Spleen (tissue), 11 donors: ENCODE data around the gene TMPRSS4. TPM values are rescaled to one million over a fixed set of nuclear protein-coding genes. Genes with fewer than 3 reads are reported as not detected.

Experiments
- DNase-seq: peaks from one replicate; pipeline ENCODE4 v3.0.0-alpha.2; 2020
- H3K27ac ChIP-seq, 8 donors: fragments of 200-600 bp; sonication (generic) in 7 of 8; 1 replicate in 4 of 8; 2 replicates in 4 of 8; pipeline versions ENCODE4 v1.5.0 to v1.8.0; 2016 to 2021; ENCODE audit warnings: inconsistent platforms in 4 of 8, mild to moderate bottlenecking in 4 of 8, moderate library complexity in 1 of 8
- H3K27me3 ChIP-seq, 7 donors: fragments of 200-600 bp; sonication (generic) in 6 of 7; replicated peaks in 1 of 7; 1 replicate in 4 of 7; 2 replicates in 3 of 7; pipeline versions ENCODE4 v1.5.0 to v1.8.0; 2016 to 2021; ENCODE audit warnings: inconsistent platforms in 3 of 7, mild to moderate bottlenecking in 1 of 7
- H3K36me3 ChIP-seq, 6 donors: fragments of 200-600 bp; sonication (generic) in 5 of 6; 1 replicate in 4 of 6; 2 replicates in 2 of 6; pipeline versions ENCODE4 v1.5.0 to v1.8.0; 2016 to 2021; ENCODE audit warnings: inconsistent platforms in 2 of 6
- H3K4me1 ChIP-seq, 6 donors: fragments of 200-600 bp; sonication (generic) in 5 of 6; 1 replicate in 3 of 6; 2 replicates in 3 of 6; pipeline versions ENCODE4 v1.5.0 to v1.8.0; 2016 to 2021; ENCODE audit warnings: inconsistent platforms in 3 of 6
- H3K4me3 ChIP-seq, 8 donors: fragments of 200-600 bp; sonication (generic) in 7 of 8; 1 replicate in 4 of 8; 2 replicates in 4 of 8; pipeline versions ENCODE4 v1.5.0 to v1.8.0; 2016 to 2021; ENCODE audit warnings: inconsistent platforms in 4 of 8, mild to moderate bottlenecking in 4 of 8, moderate library complexity in 2 of 8
- H3K9me3 ChIP-seq, 8 donors: fragments of 200-600 bp; sonication (generic) in 7 of 8; 1 replicate in 4 of 8; 2 replicates in 4 of 8; pipeline versions ENCODE4 v1.5.0 to v1.8.0; 2016 to 2021; ENCODE audit warnings: inconsistent platforms in 4 of 8
- CTCF ChIP-seq, 11 experiments: fragments of 200-600 bp in 7 of 11; fragments of 450-650 bp in 4 of 11; sonication (generic) in 4 of 11; IDR thresholded peaks in 8 of 11; conservative IDR thresholded peaks in 3 of 11; 1 replicate in 7 of 11; 2 replicates in 4 of 11; pipeline versions ENCODE4 v1.4.0 to v1.8.0; 2016 to 2021; ENCODE audit warnings: antibody characterized with exemption in 11 of 11, inconsistent platforms in 4 of 11, mild to moderate bottlenecking in 1 of 11
- POLR2A ChIP-seq, 3 donors: fragments of 450-650 bp; IDR thresholded peaks; one replicate each; pipeline ENCODE4 v1.5.1; 2017; ENCODE audit warnings: antibody characterized with exemption in 3 of 3, mild to moderate bottlenecking in 1 of 3
- POLR2AphosphoS5 ChIP-seq, 3 donors: sonication (generic); formaldehyde crosslinking; IDR thresholded peaks; one replicate each; pipeline ENCODE4 v1.5.1; 2017; ENCODE audit warnings: antibody characterized with exemption in 3 of 3
- WGBS, 5 donors: extraction: QIAGEN DNeasy Blood & Tissue Kit in 3 of 5; methylation state at CpG; one replicate each; pipeline versions ENCODE4 v1.1.5 to v1.1.7; 2013 to 2018; 5-methylcytosine and 5-hydroxymethylcytosine counted together
- intact Hi-C: fragments of 100-400 bp; cut with DNase I; formaldehyde crosslinking; loops from one replicate; pipeline ENCODE4 v1.15.0; 2023; ENCODE audit warnings: low total_unique reads
- polyA plus RNA-seq, 3 donors: library from polyadenylated mRNA; stranded (reverse); fragments of 200-250 nt; gene quantifications; one replicate each; pipeline ENCODE4 v1.2.1, GENCODE V29; 2013
- total RNA-seq, 7 donors: library from RNA; depleted of rRNA in 3 of 7; stranded (reverse); fragments of >200 nt in 3 of 7; fragmentation: NEBNext Ultra II Directional in 4 of 7; extraction: Animal tissue kit (Norgen Biotek cat#: 25700) in 4 of 7; gene quantifications; one replicate each; pipeline versions ENCODE4 v1.1.0 to v1.2.1, GENCODE V29; 2016 to 2021
- donor health status: healthy with polysubstance abuse.
- donor health status: DM: no; HTN: no; CAD: no; lungs with moderate emphysema.
- donor health status: DM: no; HTN: no; CAD: no.
- donor health status: Bipolar disorder and iron deficiency.
- donor health status: healthy.
- donor health status: DM: no; HTN: no; CAD: no.
- donor health status: DM: yes; HTN: yes; CAD: no.

TMPRSS4 gene
- total and polyA plus RNA-seq, 10 donors, result 0.09 to 1.4 (median 0.85) TPM; not detected in 3

GRCh38 chr11:118162846-118163245, 86.0 kb downstream of the TMPRSS4 start:
- Histone ChIP-seq H3K4me1 (no peaks in the 10 kb centered on the region), H3K4me3 (no peak overlapping the region), H3K9me3 (no peaks in the 10 kb centered on the region), H3K36me3 (no peaks in the 10 kb centered on the region), H3K27ac (no peak overlapping the region), H3K27me3 (peaks cover 0 to 67% (median 0%) of the 10 kb centered on the region in 7 donors)
- TF ChIP-seq CTCF (IDR thresholded peaks at IDR 0.05 in 8 of 11, conservative IDR thresholded peaks at IDR 0.05 in 3 of 11) (no peak), POLR2A (IDR thresholded peaks at IDR 0.05) (no peak), POLR2AphosphoS5 (IDR thresholded peaks at IDR 0.05) (no peak)
- intact Hi-C loops, result no loop called here
- no peak for DNase-seq
- 65 to 86% (median 67%) methylated on average over 3 of the region's 3 CpGs for WGBS, 5 donors

GRCh38 chr11:118163494-118163893, 86.6 kb downstream of the TMPRSS4 start:
- H3K36me3 ChIP-seq, result no peaks in the 10 kb centered on the region
- no peaks in the 10 kb centered on the region for H3K4me1 ChIP-seq
- 37 to 70% (median 45%) methylated on average over 5 of the region's 5 CpGs for WGBS, 5 donors
- H3K27me3 ChIP-seq, result peaks cover 0 to 63% (median 0%) of the 10 kb centered on the region in 7 donors
- DNase-seq, result no peak
- TF ChIP-seq CTCF (IDR thresholded peaks at IDR 0.05 in 8 of 11, conservative IDR thresholded peaks at IDR 0.05 in 3 of 11), result no peak
- no peak for TF ChIP-seq POLR2AphosphoS5 (IDR thresholded peaks at IDR 0.05)
- no peak for TF ChIP-seq POLR2A (IDR thresholded peaks at IDR 0.05)
- intact Hi-C loops, result no loop called here
- no peaks in the 10 kb centered on the region for H3K9me3 ChIP-seq
- no peak overlapping the region for H3K4me3 ChIP-seq
- no peak overlapping the region for H3K27ac ChIP-seq

- DNase-seq, result no peak
- 53 to 77% (median 64%) methylated on average over 2 of the region's 2 CpGs for WGBS, 5 donors
- intact Hi-C loops, result no loop called here
These were observed 88.0 kb downstream of the TMPRSS4 start for GRCh38 chr11:118164885-118165284.

GRCh38 chr11:118166641-118167040, 89.8 kb downstream of the TMPRSS4 start:
- H3K36me3 ChIP-seq, result no peaks in the 10 kb centered on the region
- TF ChIP-seq CTCF (IDR thresholded peaks at IDR 0.05 in 8 of 11, conservative IDR thresholded peaks at IDR 0.05 in 3 of 11) (no peak), POLR2AphosphoS5 (IDR thresholded peaks at IDR 0.05) (no peak), POLR2A (IDR thresholded peaks at IDR 0.05) (no peak)
- peaks cover 0 to 80% (median 3%) of the 10 kb centered on the region in 7 donors for H3K27me3 ChIP-seq
- no peak for DNase-seq
- no peaks in the 10 kb centered on the region for H3K9me3 ChIP-seq
- no peak overlapping the region for H3K4me3 ChIP-seq
- intact Hi-C loops, result no loop called here
- H3K27ac ChIP-seq, result no peak overlapping the region
- WGBS, 5 donors, result 78 to 93% (median 82%) methylated on average over 14 to 17 of the region's 17 CpGs
- H3K4me1 ChIP-seq, result peaks cover 0 to 6% (median 4%) of the 10 kb centered on the region in 6 donors

More at GRCh38 chr11:118164885-118165284, 88.0 kb downstream of the TMPRSS4 start:
- no peaks in the 10 kb centered on the region for H3K36me3 ChIP-seq
- H3K4me3 ChIP-seq, result no peak overlapping the region
- H3K4me1 ChIP-seq, result no peaks in the 10 kb centered on the region
- H3K27me3 ChIP-seq, result peaks cover 0 to 67% (median 0%) of the 10 kb centered on the region in 7 donors
- TF ChIP-seq POLR2A (IDR thresholded peaks at IDR 0.05) (no peak), CTCF (IDR thresholded peaks at IDR 0.05 in 8 of 11, conservative IDR thresholded peaks at IDR 0.05 in 3 of 11) (no peak), POLR2AphosphoS5 (IDR thresholded peaks at IDR 0.05) (no peak)
- no peaks in the 10 kb centered on the region for H3K9me3 ChIP-seq
- H3K27ac ChIP-seq, result no peak overlapping the region
